Esophagus squamous epithelium (tissue), 4 donors: Measurements from ENCODE around the gene TBL1X.

Source experiments
- POLR2A ChIP-seq, 4 donors: fragments of 450-650 bp; IDR thresholded peaks; one replicate each; pipeline ENCODE4 v1.6.1; 2017; ENCODE audit warnings: antibody characterized with exemption in 4 of 4, mild to moderate bottlenecking in 4 of 4, moderate library complexity in 3 of 4
- TF ChIP-seq, protein P1 (sequence below), 6 experiments: fragments of 450-650 bp in 4 of 6; fragments of 200-600 bp in 2 of 6; sonication (generic) in 2 of 6; IDR thresholded peaks; one replicate each; pipeline ENCODE4 v1.5.1; 2016 to 2019; ENCODE audit warnings: antibody characterized with exemption in 6 of 6, mild to moderate bottlenecking in 4 of 6, moderate library complexity in 4 of 6

DNA sequence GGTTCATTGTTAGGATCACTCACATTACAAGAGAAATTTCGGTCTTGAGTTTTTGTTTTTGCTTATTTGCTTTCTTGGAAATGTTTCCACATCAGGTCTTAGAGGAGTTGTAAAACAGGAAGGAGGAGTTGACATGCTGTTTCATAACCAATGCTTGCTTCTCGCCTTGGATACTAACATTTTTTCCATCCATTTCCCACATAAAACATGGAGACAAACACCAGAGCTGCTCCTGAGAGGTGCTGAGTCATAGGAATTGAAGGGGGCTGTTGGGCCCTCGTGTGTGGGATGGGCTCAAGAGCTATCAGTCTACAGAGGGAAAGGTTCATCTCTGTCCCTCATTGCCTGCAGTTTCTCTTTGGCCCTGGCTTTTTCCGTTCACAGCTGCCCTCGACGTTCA is 29.9 kb downstream of the TBL1X start:
- TF ChIP-seq POLR2A (IDR thresholded peaks at IDR 0.05): no peak
- TF ChIP-seq, protein P1, sequence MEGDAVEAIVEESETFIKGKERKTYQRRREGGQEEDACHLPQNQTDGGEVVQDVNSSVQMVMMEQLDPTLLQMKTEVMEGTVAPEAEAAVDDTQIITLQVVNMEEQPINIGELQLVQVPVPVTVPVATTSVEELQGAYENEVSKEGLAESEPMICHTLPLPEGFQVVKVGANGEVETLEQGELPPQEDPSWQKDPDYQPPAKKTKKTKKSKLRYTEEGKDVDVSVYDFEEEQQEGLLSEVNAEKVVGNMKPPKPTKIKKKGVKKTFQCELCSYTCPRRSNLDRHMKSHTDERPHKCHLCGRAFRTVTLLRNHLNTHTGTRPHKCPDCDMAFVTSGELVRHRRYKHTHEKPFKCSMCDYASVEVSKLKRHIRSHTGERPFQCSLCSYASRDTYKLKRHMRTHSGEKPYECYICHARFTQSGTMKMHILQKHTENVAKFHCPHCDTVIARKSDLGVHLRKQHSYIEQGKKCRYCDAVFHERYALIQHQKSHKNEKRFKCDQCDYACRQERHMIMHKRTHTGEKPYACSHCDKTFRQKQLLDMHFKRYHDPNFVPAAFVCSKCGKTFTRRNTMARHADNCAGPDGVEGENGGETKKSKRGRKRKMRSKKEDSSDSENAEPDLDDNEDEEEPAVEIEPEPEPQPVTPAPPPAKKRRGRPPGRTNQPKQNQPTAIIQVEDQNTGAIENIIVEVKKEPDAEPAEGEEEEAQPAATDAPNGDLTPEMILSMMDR (IDR thresholded peaks at IDR 0.05): no peak
